IPS-18a (cell line): ENCODE results near the gene NADSYN1.

Source experiments
- H3K27ac ChIP-seq: one replicate; pipeline ENCODE4 v1.5.1; 2013; ENCODE audit warnings: low read length
- H3K27me3 ChIP-seq: one replicate; pipeline ENCODE4 v1.6.1; 2013; ENCODE audit warnings: mild to moderate bottlenecking, low read length; ENCODE audit not compliant: control insufficient read depth, insufficient read depth
- H3K36me3 ChIP-seq: one replicate; pipeline ENCODE4 v1.6.1; 2013; ENCODE audit warnings: low read depth, low read length; ENCODE audit not compliant: control insufficient read depth
- H3K4me1 ChIP-seq: one replicate; pipeline ENCODE4 v1.6.1; 2013; ENCODE audit warnings: low read depth, low read length; ENCODE audit not compliant: control insufficient read depth
- H3K4me3 ChIP-seq: one replicate; pipeline ENCODE4 v1.5.1; 2013; ENCODE audit warnings: low read length
- H3K9ac ChIP-seq: one replicate; pipeline ENCODE4 v1.6.1; 2013; ENCODE audit warnings: mild to moderate bottlenecking, low read length, moderate library complexity
- H3K9me3 ChIP-seq: one replicate; pipeline ENCODE4 v1.6.1; 2013; ENCODE audit warnings: low read depth, low read length; ENCODE audit not compliant: control insufficient read depth

The NADSYN1 gene

GRCh38 chr11:71466358-71466757 lies 13.4 kb downstream of the NADSYN1 start:
- Histone ChIP-seq H3K4me3 (no peak overlapping the region), H3K9me3 (peaks cover 3% of the 10 kb centered on the region), H3K27me3 (no peaks in the 10 kb centered on the region), H3K36me3 (no peaks in the 10 kb centered on the region), H3K4me1 (no peaks in the 10 kb centered on the region), H3K9ac (no peak overlapping the region), H3K27ac (no peak overlapping the region)

- Histone ChIP-seq H3K27ac (no peak overlapping the region), H3K4me3 (no peak overlapping the region), H3K4me1 (no peaks in the 10 kb centered on the region), H3K9ac (no peak overlapping the region), H3K9me3 (peaks cover 3% of the 10 kb centered on the region), H3K36me3 (no peaks in the 10 kb centered on the region), H3K27me3 (no peaks in the 10 kb centered on the region)
These were observed 14.2 kb downstream of the NADSYN1 start for GRCh38 chr11:71467164-71467563.

DNA sequence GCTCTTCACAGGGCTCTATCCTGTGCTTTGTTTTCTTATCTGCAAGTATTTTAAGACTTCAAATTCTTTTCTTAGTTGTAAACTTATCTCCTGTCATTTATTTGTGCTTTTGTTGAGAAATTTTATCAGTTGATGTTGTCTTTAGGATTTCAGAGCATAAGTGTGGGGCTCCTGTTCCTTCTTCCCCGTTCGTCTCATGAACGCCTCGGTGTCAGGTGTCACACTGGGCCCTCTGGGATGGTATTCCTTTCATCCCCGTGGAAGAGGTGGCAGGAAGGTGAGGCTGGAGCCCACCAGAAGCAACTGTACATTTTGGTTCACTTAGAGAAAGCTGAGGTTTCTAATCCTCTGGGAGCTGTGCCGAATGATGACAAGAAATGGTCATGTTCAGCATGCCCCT lies 17.9 kb downstream of the NADSYN1 start:
- Histone ChIP-seq H3K36me3 (peaks cover 7% of the 10 kb centered on the region), H3K4me3 (no peak overlapping the region), H3K9ac (no peak overlapping the region), H3K9me3 (peaks cover 3% of the 10 kb centered on the region), H3K27me3 (no peaks in the 10 kb centered on the region), H3K27ac (no peak overlapping the region), H3K4me1 (no peaks in the 10 kb centered on the region)

GRCh38 chr11:71472357-71472885 lies 19.4 kb downstream of the NADSYN1 start:
- Histone ChIP-seq H3K9ac (no peak overlapping the region), H3K27ac (no peak overlapping the region), H3K4me1 (no peaks in the 10 kb centered on the region), H3K9me3 (peaks cover 3% of the 10 kb centered on the region), H3K4me3 (no peak overlapping the region), H3K27me3 (no peaks in the 10 kb centered on the region), H3K36me3 (peaks cover 7% of the 10 kb centered on the region)

DNA sequence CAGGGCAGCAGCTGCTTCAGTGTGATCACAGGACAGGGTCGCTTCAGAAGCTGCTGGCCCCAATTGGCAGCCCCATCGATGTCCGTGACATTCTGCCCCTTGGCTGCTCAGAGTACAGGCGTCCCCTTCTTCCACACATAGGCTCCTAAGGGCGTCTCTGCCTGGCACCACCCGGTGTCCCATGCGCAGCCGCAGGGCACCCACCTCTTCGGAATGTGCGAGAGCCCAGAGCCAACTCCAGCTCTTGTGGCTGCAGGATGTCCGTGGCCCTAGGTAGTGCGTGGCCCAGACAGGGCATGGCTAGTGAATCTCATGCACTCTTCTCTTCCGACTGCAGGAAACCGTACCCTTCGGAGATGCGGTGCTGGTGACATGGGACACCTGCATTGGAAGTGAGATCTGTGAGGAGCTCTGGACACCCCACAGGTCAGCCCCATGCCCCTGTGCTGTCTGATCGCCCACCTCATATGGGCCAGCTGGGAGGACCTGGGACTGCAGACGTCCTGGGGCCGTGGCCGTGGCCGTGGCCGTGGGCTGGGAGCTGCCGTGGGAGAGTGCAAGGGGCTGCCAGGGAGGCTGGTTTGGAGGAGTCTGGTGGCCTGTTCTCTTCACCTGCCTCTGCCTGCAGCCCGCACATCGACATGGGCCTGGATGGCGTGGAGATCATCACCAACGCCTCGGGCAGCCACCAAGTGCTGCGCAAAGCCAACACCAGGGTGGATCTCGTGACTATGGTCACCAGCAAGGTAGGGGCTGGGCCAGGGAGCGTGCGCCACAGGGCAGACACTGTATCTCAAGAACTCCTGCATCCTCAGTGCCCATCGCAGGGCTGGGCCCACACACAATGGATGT lies 20.2 kb downstream of the NADSYN1 start:
- H3K4me3 ChIP-seq: no peak overlapping the region
- peaks cover 3% of the 10 kb centered on the region for H3K4me1 ChIP-seq
- no peaks in the 10 kb centered on the region for H3K27me3 ChIP-seq
- no peak overlapping the region for H3K27ac ChIP-seq
- peaks cover 7% of the 10 kb centered on the region for H3K36me3 ChIP-seq
- H3K9ac ChIP-seq: no peak overlapping the region
- peaks cover 3% of the 10 kb centered on the region for H3K9me3 ChIP-seq

GRCh38 chr11:71473793-71474080 lies 20.7 kb downstream of the NADSYN1 start:
- Histone ChIP-seq H3K9me3 (peaks cover 3% of the 10 kb centered on the region), H3K36me3 (peaks cover 10% of the 10 kb centered on the region), H3K9ac (no peak overlapping the region), H3K4me1 (peaks cover 3% of the 10 kb centered on the region), H3K27me3 (no peaks in the 10 kb centered on the region), H3K4me3 (no peak overlapping the region), H3K27ac (no peak overlapping the region)

GRCh38 chr11:71474141-71474770 lies 21.3 kb downstream of the NADSYN1 start:
- Histone ChIP-seq H3K9ac (no peak overlapping the region), H3K4me1 (peaks cover 3% of the 10 kb centered on the region), H3K4me3 (no peak overlapping the region), H3K9me3 (no peaks in the 10 kb centered on the region), H3K27ac (no peak overlapping the region), H3K36me3 (peaks cover 10% of the 10 kb centered on the region), H3K27me3 (no peaks in the 10 kb centered on the region)

DNA sequence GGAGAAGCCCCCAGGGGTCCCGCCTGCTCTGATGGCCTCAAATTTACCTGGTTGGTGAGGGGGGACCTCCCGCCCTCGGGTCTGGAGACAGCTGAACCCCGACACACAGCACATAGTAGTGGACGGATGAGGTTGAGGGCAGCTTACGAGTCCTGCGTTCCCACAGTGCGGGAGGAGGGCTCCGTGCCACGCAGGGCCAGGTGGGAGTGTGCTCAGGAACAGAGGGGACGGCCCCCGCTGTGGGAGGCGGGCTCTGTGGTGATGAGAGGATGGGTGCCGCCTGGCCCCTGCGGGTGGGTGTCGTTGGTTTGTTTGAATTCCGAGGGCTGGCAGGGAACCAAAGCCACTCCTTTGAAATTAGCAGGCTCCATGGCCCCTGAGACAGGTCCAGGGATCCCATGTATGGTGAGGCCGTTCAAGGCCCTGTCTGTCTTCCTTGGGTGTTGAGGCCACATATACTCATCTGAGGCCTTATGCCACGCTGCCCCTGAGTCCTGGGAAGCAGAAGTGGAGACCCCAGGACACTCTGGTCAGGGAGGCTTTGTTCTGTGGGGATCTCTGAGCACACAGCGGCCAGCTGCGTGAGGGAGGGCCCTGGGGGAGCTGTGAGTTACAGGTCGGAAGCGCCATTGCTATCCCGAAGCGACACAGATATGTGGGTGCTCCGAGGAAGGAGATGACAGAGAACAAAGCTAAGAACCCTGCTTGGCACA lies 21.9 kb downstream of the NADSYN1 start:
- Histone ChIP-seq H3K27ac (no peak overlapping the region), H3K9me3 (no peaks in the 10 kb centered on the region), H3K9ac (no peak overlapping the region), H3K4me3 (no peak overlapping the region), H3K4me1 (peaks cover 3% of the 10 kb centered on the region), H3K36me3 (peaks cover 15% of the 10 kb centered on the region), H3K27me3 (no peaks in the 10 kb centered on the region)

GRCh38 chr11:71476031-71476430 lies 23.0 kb downstream of the NADSYN1 start:
- Histone ChIP-seq H3K9ac (no peak overlapping the region), H3K9me3 (no peaks in the 10 kb centered on the region), H3K4me1 (peaks cover 3% of the 10 kb centered on the region), H3K4me3 (no peak overlapping the region), H3K27me3 (no peaks in the 10 kb centered on the region), H3K36me3 (peaks cover 15% of the 10 kb centered on the region), H3K27ac (no peak overlapping the region)

DNA sequence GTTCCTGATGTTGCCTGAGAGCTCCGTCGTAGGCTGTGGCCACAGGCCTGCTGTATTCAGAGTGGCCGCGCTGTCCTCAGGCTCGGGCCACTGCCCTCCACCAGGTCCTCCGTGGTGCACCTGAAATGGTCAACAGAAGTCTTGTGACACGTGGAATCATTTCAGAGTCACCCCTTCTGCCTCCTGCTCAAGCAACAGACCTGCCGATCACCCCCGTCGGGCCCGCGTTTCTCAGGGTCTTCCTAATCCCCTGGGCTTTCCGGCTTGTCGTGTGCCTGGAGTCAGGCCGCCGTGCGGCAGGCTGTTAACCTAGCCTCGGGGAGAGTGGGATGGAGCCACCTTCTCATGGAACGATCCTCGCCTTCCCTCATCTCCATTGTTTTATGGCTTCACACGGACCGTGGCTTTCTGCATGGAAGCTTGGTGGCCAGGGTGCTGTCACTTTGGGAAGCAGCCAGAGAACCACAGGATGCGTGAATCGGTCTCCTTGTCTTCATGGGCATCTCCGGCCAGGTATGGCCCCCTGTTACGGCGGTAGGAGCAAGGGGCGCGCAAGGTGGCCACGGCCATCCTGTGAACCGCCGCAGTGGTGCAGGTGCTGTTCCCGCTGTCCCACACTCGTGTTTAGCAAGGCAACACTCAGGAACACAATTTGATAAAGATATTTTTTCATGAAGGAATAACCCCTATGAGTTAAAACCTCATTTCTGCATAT lies 24.1 kb downstream of the NADSYN1 start:
- H3K4me1 ChIP-seq: peaks cover 3% of the 10 kb centered on the region
- no peaks in the 10 kb centered on the region for H3K9me3 ChIP-seq
- no peaks in the 10 kb centered on the region for H3K27me3 ChIP-seq
- peaks cover 15% of the 10 kb centered on the region for H3K36me3 ChIP-seq
- no peak overlapping the region for H3K27ac ChIP-seq
- H3K4me3 ChIP-seq: no peak overlapping the region
- H3K9ac ChIP-seq: no peak overlapping the region
